K562 (cell line): Measurements from ENCODE around the gene DEGS1. TPM values are rescaled to one million over a fixed set of nuclear protein-coding genes. Genes with fewer than 3 reads are reported as not detected.

ENCODE experiments used
- BACH1 ChIP-seq: fragments of 200-800 bp; sonication (Bioruptor generic); IDR thresholded peaks from 2 replicates; pipeline ENCODE4 v1.6.1; 2016; ENCODE audit warnings: missing genetic modification characterization, missing compliant biosample characterization
- ESRRA ChIP-seq: fragments of 450-650 bp; IDR thresholded peaks from 2 replicates; pipeline ENCODE4 v1.6.1; 2014; ENCODE audit warnings: low read depth, mild to moderate bottlenecking, moderate library complexity, borderline replicate concordance
- KDM4B ChIP-seq, 2 experiments: fragments of 450-650 bp in 1 of 2; sonication (generic) in 1 of 2; IDR thresholded peaks; 2 replicates each; pipeline ENCODE4 v1.6.1; 2016 to 2017; ENCODE audit warnings: borderline replicate concordance in 2 of 2, antibody characterized with exemption in 1 of 2, low read depth in 1 of 2, mild to moderate bottlenecking in 1 of 2
- KHSRP ChIP-seq: fragments of 450-650 bp; IDR thresholded peaks from 2 replicates; pipeline ENCODE4 v1.6.1; 2017
- L3MBTL2 ChIP-seq: fragments of 450-650 bp; IDR thresholded peaks from 2 replicates; pipeline ENCODE4 v1.6.1; 2016; ENCODE audit warnings: mild to moderate bottlenecking, moderate library complexity
- MXI1 ChIP-seq: IDR thresholded peaks from 2 replicates; pipeline ENCODE4 v1.6.1; 2011; ENCODE audit warnings: low read depth, mild to moderate bottlenecking, improper control_type of control experiment, low read length
- NFE2 ChIP-seq: IDR thresholded peaks from 2 replicates; pipeline ENCODE4 v1.6.1; 2014; ENCODE audit warnings: antibody characterized with exemption, low read depth
- NR2C2 ChIP-seq, 2 experiments: fragments of 200-800 bp in 1 of 2; sonication (Bioruptor generic) in 1 of 2; sonication (generic) in 1 of 2; formaldehyde crosslinking in 1 of 2; IDR thresholded peaks; 2 replicates each; pipeline versions ENCODE4 v1.6.1 to v1.8.0; 2016 to 2022; ENCODE audit warnings: mild to moderate bottlenecking in 1 of 2, missing compliant biosample characterization in 1 of 2, missing genetic modification characterization in 1 of 2, missing genetic modification reagents in 1 of 2
- POLR2AphosphoS5 ChIP-seq: IDR thresholded peaks from 2 replicates; pipeline ENCODE4 v1.6.1; 2011; ENCODE audit warnings: mild to moderate bottlenecking, low read depth, low read length, moderate library complexity; ENCODE audit not compliant: control insufficient read depth, insufficient read depth
- POLR3G ChIP-seq: IDR thresholded peaks from 2 replicates; pipeline ENCODE4 v1.6.1; 2011; ENCODE audit not compliant: insufficient read length, insufficient replicate concordance; ENCODE audit errors: extremely low read depth
- PTRF ChIP-seq: fragments of 450-650 bp; IDR thresholded peaks from 2 replicates; pipeline ENCODE4 v1.6.1; 2016; ENCODE audit warnings: mild to moderate bottlenecking, missing genetic modification characterization, missing compliant biosample characterization
- SNIP1 ChIP-seq: fragments of 450-650 bp; IDR thresholded peaks from 2 replicates; pipeline ENCODE4 v1.7.1; 2017; ENCODE audit warnings: low read depth, mild to moderate bottlenecking
- SP1 ChIP-seq: sonication (generic); formaldehyde crosslinking; IDR thresholded peaks from 2 replicates; pipeline ENCODE4 v1.8.1; 2022; ENCODE audit warnings: mild to moderate bottlenecking, missing genetic modification reagents
- TARDBP ChIP-seq: fragments of 450-650 bp; IDR thresholded peaks from 2 replicates; pipeline ENCODE4 v1.6.1; 2016
- TEAD4 ChIP-seq, 2 experiments: sonication (generic) in 1 of 2; formaldehyde crosslinking in 1 of 2; IDR thresholded peaks; 2 replicates each; pipeline versions ENCODE4 v1.6.1 to v1.8.0; 2012 to 2022; ENCODE audit warnings: borderline replicate concordance in 1 of 2, inconsistent platforms in 1 of 2, low read length in 1 of 2, mild to moderate bottlenecking in 1 of 2, missing genetic modification reagents in 1 of 2
- polyA plus RNA-seq, 8 experiments: library from polyadenylated mRNA; depleted of rRNA in 4 of 8; stranded (reverse) in 5 of 8; unstranded in 3 of 8; fragments of >200 nt; fragmentation: Nextera tagmentation in 2 of 8; fragmentation: Illumina TruSeq in 1 of 8; extraction: Ambion mirVana in 2 of 8; extraction: Trizol in 1 of 8; gene quantifications; 2 replicates each; pipeline versions ENCODE4 v1.2.1 to v1.2.3, GENCODE V29; 2011 to 2014; ENCODE audit warnings: inconsistent platforms in 1 of 8, missing spikeins in 1 of 8
- total RNA-seq, 7 experiments: library from RNA; depleted of rRNA in 6 of 7; stranded (reverse); fragments of >200 nt in 6 of 7; fragmentation: Illumina TruSeq in 2 of 7; extraction: Trizol in 2 of 7; gene quantifications; 2 replicates each; pipeline versions ENCODE4 v1.2.1 to v1.2.3, GENCODE V29; 2011 to 2021; ENCODE audit warnings: low replicate concordance in 1 of 7
- TF ChIP-seq, protein P1 (sequence below), 2 experiments: fragments of 200-800 bp in 1 of 2; sonication (Bioruptor generic) in 1 of 2; sonication (generic) in 1 of 2; formaldehyde crosslinking in 1 of 2; IDR thresholded peaks in 1 of 2; conservative IDR thresholded peaks in 1 of 2; 2 replicates each; pipeline versions ENCODE4 v1.5.0 to v1.6.1; 2016 to 2020; ENCODE audit warnings: missing compliant biosample characterization in 1 of 2, missing genetic modification characterization in 1 of 2, missing genetic modification reagents in 1 of 2
- TF ChIP-seq, protein P2 (sequence below): IDR thresholded peaks from 3 replicates; pipeline ENCODE4 v1.6.1; 2011; ENCODE audit warnings: borderline replicate concordance, mild to moderate bottlenecking; ENCODE audit not compliant: insufficient read length, insufficient read depth
- TF ChIP-seq, protein P3 (sequence below), 2 experiments: IDR thresholded peaks; 2 replicates each; pipeline ENCODE4 v1.6.1; 2012; ENCODE audit warnings: improper control_type of control experiment in 2 of 2, low read depth in 2 of 2, low read length in 2 of 2, borderline replicate concordance in 1 of 2
- TF ChIP-seq, protein P4 (sequence below): fragments of 450-650 bp; formaldehyde crosslinking; IDR thresholded peaks from 2 replicates; pipeline ENCODE4 v1.4.0; 2020; ENCODE audit warnings: mild to moderate bottlenecking, moderate library complexity

DEGS1 gene
- total and polyA plus RNA-seq, 9 of the 15 experiments (the other 6 are each of a cell fraction or from before 2014, with no cell fraction given), result 12.3 to 95.0 (median 38.8) TPM

DNA sequence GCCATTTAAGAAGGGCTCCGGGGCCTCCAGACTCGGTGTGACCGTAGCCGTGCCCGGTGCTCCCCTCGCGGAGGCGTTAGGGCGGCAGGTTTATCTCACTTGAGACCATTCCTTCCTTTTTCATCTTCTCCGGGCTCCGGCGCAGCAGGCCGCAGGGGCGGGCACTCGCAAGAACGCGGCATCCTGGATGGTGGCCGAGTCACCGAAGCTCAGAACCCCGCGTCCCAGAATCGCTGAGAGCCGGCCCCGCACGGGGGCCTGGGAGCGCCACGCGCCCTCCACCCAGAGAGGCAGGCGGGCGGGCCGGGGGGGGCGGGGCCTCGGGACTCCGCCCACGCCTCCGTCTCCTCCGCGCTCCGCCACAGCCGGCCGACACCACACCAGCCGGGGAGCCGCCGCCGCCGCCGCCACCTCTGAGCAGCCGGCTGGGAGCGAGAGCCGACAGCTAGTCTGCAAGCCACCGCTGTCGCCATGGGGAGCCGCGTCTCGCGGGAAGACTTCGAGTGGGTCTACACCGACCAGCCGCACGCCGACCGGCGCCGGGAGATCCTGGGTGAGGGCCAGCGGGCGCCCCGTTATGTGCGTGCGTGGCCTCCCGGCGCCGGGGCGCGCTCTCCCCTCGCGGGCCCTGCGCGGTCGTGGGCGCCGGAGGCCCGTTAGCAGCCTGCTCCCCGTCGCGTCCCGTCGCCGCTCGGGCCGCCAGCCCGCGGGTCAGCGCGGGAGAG, at the start of gene DEGS1 (continued):
- TF ChIP-seq, protein P1, sequence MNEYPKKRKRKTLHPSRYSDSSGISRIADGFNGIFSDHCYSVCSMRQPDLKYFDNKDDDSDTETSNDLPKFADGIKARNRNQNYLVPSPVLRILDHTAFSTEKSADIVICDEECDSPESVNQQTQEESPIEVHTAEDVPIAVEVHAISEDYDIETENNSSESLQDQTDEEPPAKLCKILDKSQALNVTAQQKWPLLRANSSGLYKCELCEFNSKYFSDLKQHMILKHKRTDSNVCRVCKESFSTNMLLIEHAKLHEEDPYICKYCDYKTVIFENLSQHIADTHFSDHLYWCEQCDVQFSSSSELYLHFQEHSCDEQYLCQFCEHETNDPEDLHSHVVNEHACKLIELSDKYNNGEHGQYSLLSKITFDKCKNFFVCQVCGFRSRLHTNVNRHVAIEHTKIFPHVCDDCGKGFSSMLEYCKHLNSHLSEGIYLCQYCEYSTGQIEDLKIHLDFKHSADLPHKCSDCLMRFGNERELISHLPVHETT (CRISPR knock-in tag; conservative IDR thresholded peaks at IDR 0.05 in 1 of 2, IDR thresholded peaks at IDR 0.05 in 1 of 2), result peak in 1 of 2 experiments; percentile 81; a peak in 2 of 4 replicates
- TF ChIP-seq MXI1 (no peak; the same call in 1 of the 2 replicates), POLR2AphosphoS5 (peak; percentile 73), TARDBP (peak; percentile 77), TEAD4 (IDR thresholded peaks at IDR 0.05; ENCODE audit: low read length) (peak; percentile 3; the same call in 1 of the 2 replicates), TEAD4 (CRISPR knock-in tag; IDR thresholded peaks at IDR 0.05; ENCODE audit: borderline replicate concordance) (no peak; the same call in 1 of the 2 replicates), KHSRP (no peak), BACH1 (no peak), NR2C2 (CRISPR knock-in tag; IDR thresholded peaks at IDR 0.05) (peak; percentile 69; the same call in 1 of the 2 replicates), NR2C2 (tag; IDR thresholded peaks at IDR 0.05) (no peak), KDM4B (IDR thresholded peaks at IDR 0.05; ENCODE audit: borderline replicate concordance in 2 of 2, low read depth in 1 of 2) (no peak), L3MBTL2 (peak; percentile 86), SP1 (peak; percentile 60), ESRRA (peak; percentile 23; the same call in 1 of the 2 replicates), POLR3G (no peak), SNIP1 (no peak), NFE2 (peak; percentile 1; the same call in 1 of the 2 replicates), PTRF (no peak)
- TF ChIP-seq, protein P2, sequence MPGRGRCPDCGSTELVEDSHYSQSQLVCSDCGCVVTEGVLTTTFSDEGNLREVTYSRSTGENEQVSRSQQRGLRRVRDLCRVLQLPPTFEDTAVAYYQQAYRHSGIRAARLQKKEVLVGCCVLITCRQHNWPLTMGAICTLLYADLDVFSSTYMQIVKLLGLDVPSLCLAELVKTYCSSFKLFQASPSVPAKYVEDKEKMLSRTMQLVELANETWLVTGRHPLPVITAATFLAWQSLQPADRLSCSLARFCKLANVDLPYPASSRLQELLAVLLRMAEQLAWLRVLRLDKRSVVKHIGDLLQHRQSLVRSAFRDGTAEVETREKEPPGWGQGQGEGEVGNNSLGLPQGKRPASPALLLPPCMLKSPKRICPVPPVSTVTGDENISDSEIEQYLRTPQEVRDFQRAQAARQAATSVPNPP, result no peak
- TF ChIP-seq, protein P3, sequence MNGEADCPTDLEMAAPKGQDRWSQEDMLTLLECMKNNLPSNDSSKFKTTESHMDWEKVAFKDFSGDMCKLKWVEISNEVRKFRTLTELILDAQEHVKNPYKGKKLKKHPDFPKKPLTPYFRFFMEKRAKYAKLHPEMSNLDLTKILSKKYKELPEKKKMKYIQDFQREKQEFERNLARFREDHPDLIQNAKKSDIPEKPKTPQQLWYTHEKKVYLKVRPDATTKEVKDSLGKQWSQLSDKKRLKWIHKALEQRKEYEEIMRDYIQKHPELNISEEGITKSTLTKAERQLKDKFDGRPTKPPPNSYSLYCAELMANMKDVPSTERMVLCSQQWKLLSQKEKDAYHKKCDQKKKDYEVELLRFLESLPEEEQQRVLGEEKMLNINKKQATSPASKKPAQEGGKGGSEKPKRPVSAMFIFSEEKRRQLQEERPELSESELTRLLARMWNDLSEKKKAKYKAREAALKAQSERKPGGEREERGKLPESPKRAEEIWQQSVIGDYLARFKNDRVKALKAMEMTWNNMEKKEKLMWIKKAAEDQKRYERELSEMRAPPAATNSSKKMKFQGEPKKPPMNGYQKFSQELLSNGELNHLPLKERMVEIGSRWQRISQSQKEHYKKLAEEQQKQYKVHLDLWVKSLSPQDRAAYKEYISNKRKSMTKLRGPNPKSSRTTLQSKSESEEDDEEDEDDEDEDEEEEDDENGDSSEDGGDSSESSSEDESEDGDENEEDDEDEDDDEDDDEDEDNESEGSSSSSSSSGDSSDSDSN (IDR thresholded peaks at IDR 0.05; ENCODE audit: borderline replicate concordance in 1 of 2, low read depth in 2 of 2, low read length in 2 of 2), result peak; percentile 91 to 95
- TF ChIP-seq, protein P4, sequence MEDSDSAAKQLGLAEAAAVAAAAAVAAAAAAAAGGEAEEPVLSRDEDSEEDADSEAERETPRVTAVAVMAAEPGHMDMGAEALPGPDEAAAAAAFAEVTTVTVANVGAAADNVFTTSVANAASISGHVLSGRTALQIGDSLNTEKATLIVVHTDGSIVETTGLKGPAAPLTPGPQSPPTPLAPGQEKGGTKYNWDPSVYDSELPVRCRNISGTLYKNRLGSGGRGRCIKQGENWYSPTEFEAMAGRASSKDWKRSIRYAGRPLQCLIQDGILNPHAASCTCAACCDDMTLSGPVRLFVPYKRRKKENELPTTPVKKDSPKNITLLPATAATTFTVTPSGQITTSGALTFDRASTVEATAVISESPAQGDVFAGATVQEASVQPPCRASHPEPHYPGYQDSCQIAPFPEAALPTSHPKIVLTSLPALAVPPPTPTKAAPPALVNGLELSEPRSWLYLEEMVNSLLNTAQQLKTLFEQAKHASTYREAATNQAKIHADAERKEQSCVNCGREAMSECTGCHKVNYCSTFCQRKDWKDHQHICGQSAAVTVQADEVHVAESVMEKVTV, result no peak
